ENCODE data around the gene ZFAND6. TPM values are rescaled to one million over a fixed set of nuclear protein-coding genes. Genes with fewer than 3 reads are reported as not detected.

Gene ZFAND6
- total and polyA plus RNA-seq, 9 donors, result 57.3 to 105 (median 65.4) TPM

- no peaks in the 10 kb centered on the region for H3K27me3 ChIP-seq
- intact Hi-C loops (cut with DNase I), result no loop called here
- whole genome bisulfite sequencing, 3 donors, result 93 to 98% (median 96%) methylated on average over 2 of the region's 2 CpGs
- no peaks in the 10 kb centered on the region for H3K36me3 ChIP-seq
- DNase-seq, result no peak
- TF ChIP-seq CTCF (IDR thresholded peaks at IDR 0.05), result no peak
- TF ChIP-seq POLR2A (IDR thresholded peaks at IDR 0.05), result no peak
- no peak for TF ChIP-seq EP300 (IDR thresholded peaks at IDR 0.05)
- peaks cover 5% of the 10 kb centered on the region for H3K4me1 ChIP-seq (ENCODE audit: insufficient read depth)
- H3K4me3 ChIP-seq, result no peak overlapping the region
- no peaks in the 10 kb centered on the region for H3K9me3 ChIP-seq
- no peak overlapping the region for H3K27ac ChIP-seq
These were observed 125.7 kb downstream of the ZFAND6 start for GRCh38 chr15:80185152-80185551.

- Histone ChIP-seq H3K9me3 (no peaks in the 10 kb centered on the region), H3K4me1 (ENCODE audit: insufficient read depth) (peaks cover 5% of the 10 kb centered on the region), H3K27ac (no peak overlapping the region), H3K4me3 (no peak overlapping the region), H3K36me3 (no peaks in the 10 kb centered on the region), H3K27me3 (no peaks in the 10 kb centered on the region)
- intact Hi-C loops (cut with DNase I), result no loop called here
- WGBS, 3 donors, result 94 to 100% (median 97%) methylated on average over 7 of the region's 7 CpGs
- no peak for DNase-seq
- TF ChIP-seq CTCF (IDR thresholded peaks at IDR 0.05) (no peak), EP300 (IDR thresholded peaks at IDR 0.05) (no peak), POLR2A (IDR thresholded peaks at IDR 0.05) (no peak)
These were observed 126.6 kb downstream of the ZFAND6 start for GRCh38 chr15:80186066-80186465.

GRCh38 chr15:80186597-80186996 lies 127.1 kb downstream of the ZFAND6 start:
- 90 to 100% (median 100%) methylated on average over 1 of the region's 1 CpG for WGBS, 3 donors
- intact Hi-C loops (cut with DNase I), result no loop called here
- Histone ChIP-seq H3K36me3 (no peaks in the 10 kb centered on the region), H3K4me1 (ENCODE audit: insufficient read depth) (peaks cover 5% of the 10 kb centered on the region), H3K27me3 (no peaks in the 10 kb centered on the region), H3K4me3 (no peak overlapping the region), H3K9me3 (no peaks in the 10 kb centered on the region), H3K27ac (no peak overlapping the region)
- DNase-seq, result no peak
- no peak for TF ChIP-seq POLR2A (IDR thresholded peaks at IDR 0.05)
- no peak for TF ChIP-seq CTCF (IDR thresholded peaks at IDR 0.05)
- TF ChIP-seq EP300 (IDR thresholded peaks at IDR 0.05), result no peak

Small RNA genes within 50 kb of the gene (small RNA-seq; reads per million reads assigned to genes)
- not detected for gene RF00017

Other genes starting within 250 kb of the ZFAND6 start
- gene MTHFS, start 162.7 kb upstream of the ZFAND6 start, total RNA-seq, result 10 to 100 TPM in 4 of 7 donors, 1 to 10 TPM in 3; 5.6 to 25.0 (median 13.6) TPM
- 10 to 100 TPM; 21.5 to 24.4 TPM for gene MTHFS, start 162.7 kb upstream of the ZFAND6 start, polyA plus RNA-seq
- 1 to 10 TPM in 4 of 7 donors, under 1 TPM in 2, not detected in 1; 0.48 to 4.0 (median 1.2) TPM for gene BCL2A1, start 88.5 kb upstream of the ZFAND6 start, total RNA-seq
- 1 to 10 TPM in 1 of 2 donors, under 1 TPM in 1; 0.50 to 2.0 TPM for gene BCL2A1, start 88.5 kb upstream of the ZFAND6 start, polyA plus RNA-seq
- gene FAH, start 93.3 kb downstream of the ZFAND6 start, total RNA-seq, result 10 to 100 TPM; 19.0 to 47.2 (median 42.8) TPM
- gene FAH, start 93.3 kb downstream of the ZFAND6 start, polyA plus RNA-seq, result 10 to 100 TPM; 23.2 to 25.9 TPM
- under 1 TPM in 6 of 7 donors, not detected in 1; 0.05 to 0.52 (median 0.27) TPM for gene CTXND1, start 192.5 kb downstream of the ZFAND6 start, total RNA-seq
- under 1 TPM; 0.04 to 0.17 TPM for gene CTXND1, start 192.5 kb downstream of the ZFAND6 start, polyA plus RNA-seq

Data from ovary (tissue), 9 donors.